Esophagus squamous epithelium (tissue), 4 donors: ENCODE measurements around the gene BACH2.

Experiments used
- POLR2A ChIP-seq, 4 donors: fragments of 450-650 bp; IDR thresholded peaks; one replicate each; pipeline ENCODE4 v1.6.1; 2017; ENCODE audit warnings: antibody characterized with exemption in 4 of 4, mild to moderate bottlenecking in 4 of 4, moderate library complexity in 3 of 4
- TF ChIP-seq, protein P1 (sequence below), 6 experiments: fragments of 450-650 bp in 4 of 6; fragments of 200-600 bp in 2 of 6; sonication (generic) in 2 of 6; IDR thresholded peaks; one replicate each; pipeline ENCODE4 v1.5.1; 2016 to 2019; ENCODE audit warnings: antibody characterized with exemption in 6 of 6, mild to moderate bottlenecking in 4 of 6, moderate library complexity in 4 of 6

DNA sequence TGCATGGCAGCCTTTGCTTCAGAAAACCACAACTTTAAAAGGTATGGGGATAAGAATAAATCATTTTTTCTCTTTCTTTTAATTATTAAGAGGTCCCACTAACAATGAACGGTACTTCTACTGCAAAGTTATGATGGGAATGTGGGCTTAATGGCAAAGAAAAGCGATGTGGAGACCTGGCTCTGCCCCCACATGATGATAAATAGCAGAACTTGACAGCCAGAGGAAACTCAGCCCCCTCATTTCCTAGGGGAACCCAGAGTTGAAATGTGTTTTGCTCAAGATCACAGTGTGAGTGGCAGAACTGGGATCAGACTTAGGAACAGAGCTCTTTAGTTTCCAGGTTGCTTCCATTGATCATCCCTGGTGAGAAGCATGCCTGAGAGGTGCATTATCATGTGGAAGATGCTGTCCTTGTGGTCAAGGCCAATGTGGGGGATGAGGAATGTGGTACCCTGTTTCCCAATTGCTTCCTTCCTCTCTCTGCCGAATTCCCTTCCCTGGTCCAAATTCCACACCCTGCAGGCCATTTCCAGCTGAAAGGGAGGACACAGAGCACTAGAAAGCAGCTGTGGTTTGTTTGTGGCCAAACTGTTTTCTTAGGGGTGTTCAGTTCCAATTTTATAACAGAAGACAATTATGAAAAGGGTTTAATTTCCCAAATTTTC lies 66.0 kb downstream of the BACH2 start:
- TF ChIP-seq, protein P1, sequence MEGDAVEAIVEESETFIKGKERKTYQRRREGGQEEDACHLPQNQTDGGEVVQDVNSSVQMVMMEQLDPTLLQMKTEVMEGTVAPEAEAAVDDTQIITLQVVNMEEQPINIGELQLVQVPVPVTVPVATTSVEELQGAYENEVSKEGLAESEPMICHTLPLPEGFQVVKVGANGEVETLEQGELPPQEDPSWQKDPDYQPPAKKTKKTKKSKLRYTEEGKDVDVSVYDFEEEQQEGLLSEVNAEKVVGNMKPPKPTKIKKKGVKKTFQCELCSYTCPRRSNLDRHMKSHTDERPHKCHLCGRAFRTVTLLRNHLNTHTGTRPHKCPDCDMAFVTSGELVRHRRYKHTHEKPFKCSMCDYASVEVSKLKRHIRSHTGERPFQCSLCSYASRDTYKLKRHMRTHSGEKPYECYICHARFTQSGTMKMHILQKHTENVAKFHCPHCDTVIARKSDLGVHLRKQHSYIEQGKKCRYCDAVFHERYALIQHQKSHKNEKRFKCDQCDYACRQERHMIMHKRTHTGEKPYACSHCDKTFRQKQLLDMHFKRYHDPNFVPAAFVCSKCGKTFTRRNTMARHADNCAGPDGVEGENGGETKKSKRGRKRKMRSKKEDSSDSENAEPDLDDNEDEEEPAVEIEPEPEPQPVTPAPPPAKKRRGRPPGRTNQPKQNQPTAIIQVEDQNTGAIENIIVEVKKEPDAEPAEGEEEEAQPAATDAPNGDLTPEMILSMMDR (IDR thresholded peaks at IDR 0.05): no peak
- no peak for TF ChIP-seq POLR2A (IDR thresholded peaks at IDR 0.05)
